Nephron (organoid): Measurements from ENCODE around the gene APOOL.

Source experiments
- H3K27ac Mint-ChIP-seq, 3 experiments: 2 replicates each; pipeline ENCODE4 v1.8.0; 2020; ENCODE audit warnings: mixed read lengths in 3 of 3, mild to moderate bottlenecking in 2 of 3, moderate library complexity in 1 of 3
- H3K27me3 Mint-ChIP-seq: 2 replicates; pipeline ENCODE4 v1.8.0; 2021; ENCODE audit warnings: low read depth, mild to moderate bottlenecking, moderate library complexity, mixed read lengths
- H3K36me3 Mint-ChIP-seq: 2 replicates; pipeline ENCODE4 v1.8.0; 2020; ENCODE audit warnings: low read depth, mixed read lengths
- H3K4me1 Mint-ChIP-seq: 2 replicates; pipeline ENCODE4 v1.8.0; 2020; ENCODE audit warnings: mixed read lengths
- H3K4me3 Mint-ChIP-seq, 3 experiments: 2 replicates each; pipeline ENCODE4 v1.8.0; 2020; ENCODE audit warnings: mild to moderate bottlenecking in 3 of 3, mixed read lengths in 3 of 3, moderate library complexity in 2 of 3
- H3K9me3 Mint-ChIP-seq: 2 replicates; pipeline ENCODE4 v1.8.0; 2020; ENCODE audit warnings: mixed read lengths
- TF ChIP-seq, protein P1 (sequence below), 3 experiments: fragments of 200-600 bp; sonication (generic); IDR thresholded peaks; one replicate each; pipeline ENCODE4 v1.5.0; 2021; ENCODE audit warnings: antibody characterized with exemption in 3 of 3; ENCODE audit not compliant: unreplicated experiment in 3 of 3

APOOL gene

DNA sequence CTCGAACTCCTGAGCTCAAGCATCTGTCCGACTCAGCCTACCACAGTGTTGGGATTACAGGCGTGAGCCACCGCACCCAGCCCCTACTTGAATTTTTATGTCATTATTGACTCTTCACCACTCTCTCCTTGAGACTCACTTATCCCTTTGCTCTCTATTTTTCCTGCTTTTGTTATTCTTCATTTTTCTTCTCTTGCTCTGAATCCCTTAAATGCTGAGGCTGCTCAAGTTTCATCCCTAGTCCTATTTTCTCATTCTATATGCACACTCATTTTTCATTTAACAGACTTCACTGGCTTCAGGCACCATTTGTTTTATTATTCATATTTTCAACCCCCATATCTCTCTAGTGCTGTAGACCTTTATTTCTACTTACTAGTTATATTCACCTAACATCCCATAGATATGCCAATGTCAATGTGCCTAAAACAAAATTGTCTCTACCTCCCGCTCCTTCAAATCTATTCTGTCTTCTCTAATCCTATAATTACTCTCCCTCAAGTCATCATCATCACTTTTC lies 85.7 kb downstream of the APOOL start:
- H3K36me3 Mint-ChIP-seq: peaks cover 23% of the 10 kb centered on the region

DNA sequence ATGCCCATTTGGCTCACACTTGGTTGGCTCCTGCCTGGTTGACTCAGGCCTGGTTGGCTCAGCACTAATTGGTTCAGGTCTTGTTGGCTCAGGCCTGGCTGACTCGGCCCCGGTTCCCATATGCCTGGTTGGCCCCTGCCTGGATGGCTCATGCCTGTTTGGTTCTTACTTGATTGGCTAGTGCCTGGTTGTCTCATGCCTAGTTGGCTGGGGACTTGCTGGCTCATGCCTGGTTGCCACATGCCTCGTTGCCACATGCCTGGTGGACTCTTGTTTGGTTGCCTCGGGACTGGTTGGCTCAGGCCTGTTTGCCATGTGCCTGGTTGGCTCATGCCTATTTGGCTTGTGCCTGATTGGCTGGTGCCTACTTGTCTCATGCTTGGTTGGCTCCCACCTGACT lies 103.7 kb downstream of the APOOL start:
- H3K9me3 Mint-ChIP-seq: no peaks in the 10 kb centered on the region
- H3K4me3 Mint-ChIP-seq: no peak overlapping the region
- TF ChIP-seq, protein P1, sequence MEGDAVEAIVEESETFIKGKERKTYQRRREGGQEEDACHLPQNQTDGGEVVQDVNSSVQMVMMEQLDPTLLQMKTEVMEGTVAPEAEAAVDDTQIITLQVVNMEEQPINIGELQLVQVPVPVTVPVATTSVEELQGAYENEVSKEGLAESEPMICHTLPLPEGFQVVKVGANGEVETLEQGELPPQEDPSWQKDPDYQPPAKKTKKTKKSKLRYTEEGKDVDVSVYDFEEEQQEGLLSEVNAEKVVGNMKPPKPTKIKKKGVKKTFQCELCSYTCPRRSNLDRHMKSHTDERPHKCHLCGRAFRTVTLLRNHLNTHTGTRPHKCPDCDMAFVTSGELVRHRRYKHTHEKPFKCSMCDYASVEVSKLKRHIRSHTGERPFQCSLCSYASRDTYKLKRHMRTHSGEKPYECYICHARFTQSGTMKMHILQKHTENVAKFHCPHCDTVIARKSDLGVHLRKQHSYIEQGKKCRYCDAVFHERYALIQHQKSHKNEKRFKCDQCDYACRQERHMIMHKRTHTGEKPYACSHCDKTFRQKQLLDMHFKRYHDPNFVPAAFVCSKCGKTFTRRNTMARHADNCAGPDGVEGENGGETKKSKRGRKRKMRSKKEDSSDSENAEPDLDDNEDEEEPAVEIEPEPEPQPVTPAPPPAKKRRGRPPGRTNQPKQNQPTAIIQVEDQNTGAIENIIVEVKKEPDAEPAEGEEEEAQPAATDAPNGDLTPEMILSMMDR (IDR thresholded peaks at IDR 0.05; ENCODE audit: unreplicated experiment in 3 of 3): no peak
- no peaks in the 10 kb centered on the region for H3K27me3 Mint-ChIP-seq
- no peak overlapping the region for H3K27ac Mint-ChIP-seq
- no peaks in the 10 kb centered on the region for H3K4me1 Mint-ChIP-seq
- H3K36me3 Mint-ChIP-seq: no peaks in the 10 kb centered on the region

More for the DNA sequence above, 85.7 kb downstream of the APOOL start:
- no peaks in the 10 kb centered on the region for H3K27me3 Mint-ChIP-seq
- no peaks in the 10 kb centered on the region for H3K4me1 Mint-ChIP-seq
- TF ChIP-seq, protein P1 (IDR thresholded peaks at IDR 0.05; ENCODE audit: unreplicated experiment in 3 of 3): no peak
- H3K27ac Mint-ChIP-seq: no peak overlapping the region
- H3K9me3 Mint-ChIP-seq: no peaks in the 10 kb centered on the region
- H3K4me3 Mint-ChIP-seq: no peak overlapping the region

DNA sequence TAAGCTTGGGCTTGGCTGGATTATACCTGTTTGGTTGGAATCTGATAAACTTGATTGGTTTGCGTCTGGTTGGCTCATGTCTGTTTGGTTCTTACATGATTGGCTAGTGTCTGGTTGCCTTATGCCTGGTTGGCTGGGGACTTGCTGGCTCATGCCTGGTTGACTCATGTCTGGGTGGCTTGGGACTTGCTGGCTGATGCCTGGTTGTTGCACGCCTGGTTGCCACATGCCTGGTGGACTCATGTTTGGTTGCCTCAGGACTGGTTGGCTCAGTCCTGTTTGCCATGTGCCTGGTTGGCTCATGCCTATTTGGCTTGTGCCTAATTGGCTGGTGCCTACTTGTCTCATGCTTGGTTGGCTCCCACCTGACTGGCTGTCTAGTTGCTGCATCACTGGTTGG lies 104.5 kb downstream of the APOOL start:
- TF ChIP-seq, protein P1 (IDR thresholded peaks at IDR 0.05; ENCODE audit: unreplicated experiment in 3 of 3): no peak
- Mint-ChIP-seq H3K4me3 (no peak overlapping the region), H3K9me3 (no peaks in the 10 kb centered on the region), H3K27ac (no peak overlapping the region), H3K36me3 (no peaks in the 10 kb centered on the region), H3K27me3 (no peaks in the 10 kb centered on the region), H3K4me1 (no peaks in the 10 kb centered on the region)

DNA sequence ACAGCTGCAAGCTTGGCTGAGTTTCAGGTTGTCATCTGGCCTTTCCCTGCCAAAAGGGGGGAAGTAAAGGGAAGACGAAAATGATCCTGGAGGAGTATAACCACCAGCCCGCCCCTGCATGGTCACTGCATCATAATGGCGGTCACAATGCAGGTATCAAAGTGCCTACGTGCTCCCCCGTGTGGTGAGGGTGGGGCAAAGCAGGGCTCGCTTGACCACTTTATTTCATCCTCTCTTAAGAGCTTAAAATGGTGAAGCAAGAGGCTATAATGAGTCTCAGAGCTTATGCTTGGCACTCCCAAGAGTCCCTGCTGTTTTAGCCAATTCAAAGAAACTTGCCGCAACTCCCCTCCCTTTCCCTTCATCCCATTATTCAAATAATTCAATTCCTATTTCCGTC lies 105.6 kb downstream of the APOOL start:
- H3K27ac Mint-ChIP-seq: no peak overlapping the region
- H3K9me3 Mint-ChIP-seq: no peaks in the 10 kb centered on the region
- H3K4me3 Mint-ChIP-seq: no peak overlapping the region
- TF ChIP-seq, protein P1 (IDR thresholded peaks at IDR 0.05; ENCODE audit: unreplicated experiment in 3 of 3): peak in 1 of 3 experiments; percentile 12
- no peaks in the 10 kb centered on the region for H3K27me3 Mint-ChIP-seq
- H3K4me1 Mint-ChIP-seq: no peaks in the 10 kb centered on the region
- H3K36me3 Mint-ChIP-seq: no peaks in the 10 kb centered on the region

DNA sequence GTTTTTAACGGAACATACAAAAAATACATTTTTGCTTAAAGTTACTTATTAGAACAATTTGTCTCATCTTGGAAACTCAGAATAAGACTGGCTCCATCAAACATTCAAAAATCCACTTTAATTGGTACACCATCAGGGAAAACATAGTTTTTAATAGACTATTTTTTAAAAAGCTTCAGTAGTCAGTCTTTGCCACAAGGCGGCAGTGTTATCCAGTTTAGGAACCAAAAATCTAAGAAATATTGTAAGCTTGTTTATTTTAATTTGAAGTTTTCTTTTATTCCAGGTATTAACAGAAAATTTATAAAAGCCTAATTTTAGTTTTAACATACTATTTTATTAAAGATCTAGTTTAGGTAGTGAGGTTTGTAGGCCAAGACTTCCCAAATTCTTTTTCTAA lies 107.7 kb downstream of the APOOL start:
- no peak overlapping the region for H3K4me3 Mint-ChIP-seq
- no peaks in the 10 kb centered on the region for H3K27me3 Mint-ChIP-seq
- no peak overlapping the region for H3K27ac Mint-ChIP-seq
- no peaks in the 10 kb centered on the region for H3K4me1 Mint-ChIP-seq
- no peaks in the 10 kb centered on the region for H3K36me3 Mint-ChIP-seq
- TF ChIP-seq, protein P1 (IDR thresholded peaks at IDR 0.05; ENCODE audit: unreplicated experiment in 3 of 3): peak; percentile 65 to 86 (median 66)
- H3K9me3 Mint-ChIP-seq: no peaks in the 10 kb centered on the region

DNA sequence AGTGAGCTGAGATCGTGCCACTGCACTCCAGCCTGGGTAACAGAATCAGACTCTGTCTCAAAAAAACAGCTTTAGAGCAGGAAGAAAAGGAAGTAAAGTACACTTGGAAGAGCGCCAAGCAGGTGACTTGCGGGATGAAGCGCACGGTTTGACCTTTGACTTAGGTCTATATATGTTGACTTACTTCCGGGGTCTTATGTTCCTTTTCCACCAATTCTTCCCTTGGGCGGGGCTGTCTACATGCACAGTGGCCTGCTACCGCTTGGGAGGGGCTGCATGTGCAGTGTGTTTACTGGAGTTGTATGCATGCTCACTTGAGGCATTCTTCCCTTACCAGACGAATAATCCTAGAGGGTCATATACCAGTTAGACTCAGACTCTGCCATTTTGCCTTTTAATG lies 108.6 kb downstream of the APOOL start:
- H3K4me3 Mint-ChIP-seq: no peak overlapping the region
- no peaks in the 10 kb centered on the region for H3K27me3 Mint-ChIP-seq
- H3K9me3 Mint-ChIP-seq: no peaks in the 10 kb centered on the region
- no peaks in the 10 kb centered on the region for H3K36me3 Mint-ChIP-seq
- no peaks in the 10 kb centered on the region for H3K4me1 Mint-ChIP-seq
- TF ChIP-seq, protein P1 (IDR thresholded peaks at IDR 0.05; ENCODE audit: unreplicated experiment in 3 of 3): no peak
- H3K27ac Mint-ChIP-seq: no peak overlapping the region
